Neural cell (in vitro differentiated cells): ENCODE results near the gene OR6V1. TPM values are rescaled to one million over a fixed set of nuclear protein-coding genes. Genes with fewer than 3 reads are reported as not detected.

ENCODE experiments used
- H2AFZ ChIP-seq: fragments of 200-600, 300-800 bp; sonication (generic), shearing (Covaris generic); 2 replicates; pipeline ENCODE4 v1.6.0; 2014; ENCODE audit warnings: low read depth, mild to moderate bottlenecking, antibody characterized with exemption, low read length, moderate library complexity
- H3F3A ChIP-seq: fragments of 200-600 bp; shearing (Covaris generic); 2 replicates; pipeline ENCODE4 v1.6.1; 2016; ENCODE audit warnings: mild to moderate bottlenecking, moderate library complexity, mixed read lengths, antibody characterized with exemption, low read length; ENCODE audit not compliant: insufficient read depth, poor library complexity, severe bottlenecking
- H3K27ac ChIP-seq: fragments of 200-600, 300-800 bp; sonication (generic), shearing (Covaris generic); 2 replicates; pipeline ENCODE4 v1.5.1; 2014; ENCODE audit warnings: mild to moderate bottlenecking, low read length, moderate library complexity
- H3K27me3 ChIP-seq: fragments of 300-800, 200-600 bp; sonication (generic), shearing (Covaris generic); 2 replicates; pipeline ENCODE4 v1.6.0; 2014; ENCODE audit warnings: mild to moderate bottlenecking, low read depth, low read length, moderate library complexity; ENCODE audit not compliant: insufficient read depth
- H3K36me3 ChIP-seq: fragments of 300-800, 200-600 bp; sonication (generic), shearing (Covaris generic); 2 replicates; pipeline ENCODE4 v1.5.1; 2014; ENCODE audit warnings: mild to moderate bottlenecking, antibody characterized with exemption, low read length, moderate library complexity; ENCODE audit not compliant: insufficient read depth
- H3K4me2 ChIP-seq: fragments of 300-800, 200-600 bp; sonication (generic), shearing (Covaris generic); 2 replicates; pipeline ENCODE4 v1.6.0; 2014; ENCODE audit warnings: mild to moderate bottlenecking, low read length
- H3K4me3 ChIP-seq: fragments of 300-800, 200-600 bp; sonication (generic), shearing (Covaris generic); 2 replicates; pipeline ENCODE4 v1.5.1; 2014; ENCODE audit warnings: mild to moderate bottlenecking, low read length, moderate library complexity
- H3K79me2 ChIP-seq: fragments of 200-600 bp; shearing (Covaris generic); replicated peaks from 2 replicates; pipeline ENCODE4 v1.6.0; 2014; ENCODE audit warnings: mild to moderate bottlenecking, low read length, moderate library complexity; ENCODE audit not compliant: insufficient read depth
- H3K9ac ChIP-seq: fragments of 300-800, 200-600 bp; sonication (generic), shearing (Covaris generic); 2 replicates; pipeline ENCODE4 v1.6.1; 2016; ENCODE audit warnings: mild to moderate bottlenecking, low read length, mixed read lengths
- H3K9me2 ChIP-seq: fragments of 200-600 bp; shearing (Covaris generic); 2 replicates; pipeline ENCODE4 v1.6.1; 2016; ENCODE audit warnings: mild to moderate bottlenecking, low read length, mixed read lengths; ENCODE audit not compliant: insufficient read depth
- H3K9me3 ChIP-seq: fragments of 200-600, 300-800 bp; sonication (generic), shearing (Covaris generic); 2 replicates; pipeline ENCODE4 v1.6.1; 2016; ENCODE audit warnings: mild to moderate bottlenecking, mixed run types, low read length, moderate library complexity, mixed read lengths
- H4K20me1 ChIP-seq: fragments of 200-600 bp; shearing (Covaris generic); 2 replicates; pipeline ENCODE4 v1.6.1; 2016; ENCODE audit warnings: mild to moderate bottlenecking, mixed run types; ENCODE audit not compliant: insufficient read depth
- EP300 ChIP-seq: fragments of 450-650 bp; conservative IDR thresholded peaks from 2 replicates; pipeline ENCODE4 v1.6.1; 2014; ENCODE audit warnings: antibody characterized with exemption, mild to moderate bottlenecking, moderate library complexity; ENCODE audit not compliant: poor library complexity, severe bottlenecking
- EZH2 ChIP-seq: fragments of 200-600, 300-800 bp; shearing (Covaris generic), sonication (generic); IDR thresholded peaks from 2 replicates; pipeline ENCODE4 v1.6.1; 2014; ENCODE audit warnings: antibody characterized with exemption, low read length, borderline replicate concordance, mild to moderate bottlenecking; ENCODE audit not compliant: insufficient read depth, poor library complexity, severe bottlenecking
- MXI1 ChIP-seq: fragments of 450-650 bp; conservative IDR thresholded peaks from 2 replicates; pipeline ENCODE4 v1.6.1; 2014; ENCODE audit warnings: antibody characterized with exemption, mild to moderate bottlenecking; ENCODE audit not compliant: poor library complexity, severe bottlenecking
- POLR2AphosphoS5 ChIP-seq: IDR thresholded peaks from 2 replicates; pipeline ENCODE4 v1.6.1; 2012
- RAD21 ChIP-seq: fragments of 450-650 bp; conservative IDR thresholded peaks from 2 replicates; pipeline ENCODE4 v1.6.1; 2014; ENCODE audit warnings: antibody characterized with exemption, mild to moderate bottlenecking, moderate library complexity
- SMC3 ChIP-seq: fragments of 450-650 bp; conservative IDR thresholded peaks from 2 replicates; pipeline ENCODE4 v1.6.1; 2014; ENCODE audit warnings: antibody characterized with exemption, mild to moderate bottlenecking, moderate library complexity; ENCODE audit not compliant: poor library complexity
- TAF1 ChIP-seq: IDR thresholded peaks from 2 replicates; pipeline ENCODE4 v1.6.1; 2012; ENCODE audit warnings: low read depth
- polyA plus RNA-seq: library from polyadenylated mRNA; depleted of rRNA; stranded (reverse); fragments of >200 nt; gene quantifications from 2 replicates; pipeline ENCODE4 v1.2.3, GENCODE V29; 2014
- TF ChIP-seq, protein P1 (sequence below): fragments of 450-650 bp; IDR thresholded peaks from 2 replicates; pipeline ENCODE4 v1.5.1; 2014; ENCODE audit warnings: antibody characterized with exemption, mild to moderate bottlenecking, moderate library complexity; ENCODE audit not compliant: poor library complexity, severe bottlenecking
- TF ChIP-seq, protein P2 (sequence below): IDR thresholded peaks from 2 replicates; pipeline ENCODE4 v1.6.1; 2012; ENCODE audit warnings: borderline replicate concordance

OR6V1 gene
- polyA plus RNA-seq, 1 donor from 2014 or later, result not detected

DNA sequence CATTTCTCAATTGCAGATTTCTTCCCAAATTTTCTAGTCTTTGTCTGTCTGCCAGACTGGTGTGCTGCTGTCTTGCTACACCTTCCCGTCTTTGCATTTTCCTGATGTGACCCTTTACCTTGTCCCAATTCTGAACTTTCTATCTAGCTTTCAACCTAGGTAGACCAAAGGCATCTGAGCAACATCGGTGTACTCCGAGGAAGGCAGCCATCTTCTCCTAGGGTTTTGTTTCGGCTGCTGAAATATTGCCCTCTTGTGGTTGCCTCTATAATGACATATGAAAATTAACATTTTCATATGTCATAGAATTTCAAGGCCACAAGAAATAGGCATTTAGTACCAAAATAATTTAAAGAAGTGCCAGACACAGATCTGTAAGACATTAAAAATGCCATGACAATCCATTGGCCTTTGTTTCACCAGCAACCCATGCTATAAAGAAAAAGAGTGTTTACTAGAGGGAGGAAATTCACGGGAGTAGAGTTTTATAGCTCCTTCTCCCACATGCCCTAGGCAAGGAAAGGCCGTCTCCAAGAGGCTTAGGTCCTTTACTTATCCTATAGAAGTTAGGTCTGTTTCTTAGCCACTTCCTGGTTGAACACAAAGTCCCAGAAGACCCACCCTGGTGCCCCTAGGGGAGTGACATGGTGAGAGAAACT is 48.6 kb upstream of the OR6V1 start:
- H3K36me3 ChIP-seq, result no peaks in the 10 kb centered on the region
- no peak overlapping the region for H3K9ac ChIP-seq
- H3K9me2 ChIP-seq, result no peaks in the 10 kb centered on the region
- no peak overlapping the region for H2AFZ ChIP-seq
- no peak overlapping the region for H3K27ac ChIP-seq
- no peaks in the 10 kb centered on the region for H3K27me3 ChIP-seq
- H3K9me3 ChIP-seq, result no peaks in the 10 kb centered on the region
- H3K4me3 ChIP-seq, result no peak overlapping the region
- no peaks in the 10 kb centered on the region for H4K20me1 ChIP-seq
- H3K4me2 ChIP-seq, result no peak overlapping the region
- TF ChIP-seq, protein P1, sequence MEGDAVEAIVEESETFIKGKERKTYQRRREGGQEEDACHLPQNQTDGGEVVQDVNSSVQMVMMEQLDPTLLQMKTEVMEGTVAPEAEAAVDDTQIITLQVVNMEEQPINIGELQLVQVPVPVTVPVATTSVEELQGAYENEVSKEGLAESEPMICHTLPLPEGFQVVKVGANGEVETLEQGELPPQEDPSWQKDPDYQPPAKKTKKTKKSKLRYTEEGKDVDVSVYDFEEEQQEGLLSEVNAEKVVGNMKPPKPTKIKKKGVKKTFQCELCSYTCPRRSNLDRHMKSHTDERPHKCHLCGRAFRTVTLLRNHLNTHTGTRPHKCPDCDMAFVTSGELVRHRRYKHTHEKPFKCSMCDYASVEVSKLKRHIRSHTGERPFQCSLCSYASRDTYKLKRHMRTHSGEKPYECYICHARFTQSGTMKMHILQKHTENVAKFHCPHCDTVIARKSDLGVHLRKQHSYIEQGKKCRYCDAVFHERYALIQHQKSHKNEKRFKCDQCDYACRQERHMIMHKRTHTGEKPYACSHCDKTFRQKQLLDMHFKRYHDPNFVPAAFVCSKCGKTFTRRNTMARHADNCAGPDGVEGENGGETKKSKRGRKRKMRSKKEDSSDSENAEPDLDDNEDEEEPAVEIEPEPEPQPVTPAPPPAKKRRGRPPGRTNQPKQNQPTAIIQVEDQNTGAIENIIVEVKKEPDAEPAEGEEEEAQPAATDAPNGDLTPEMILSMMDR, result peak; percentile 73
- TF ChIP-seq SMC3, result peak; percentile 73
- no peak for TF ChIP-seq POLR2AphosphoS5
- TF ChIP-seq TAF1, result no peak
- TF ChIP-seq EZH2, result no peak
- no peak for TF ChIP-seq EP300
- no peak for TF ChIP-seq MXI1
- peak; percentile 67 for TF ChIP-seq RAD21
- TF ChIP-seq, protein P2, sequence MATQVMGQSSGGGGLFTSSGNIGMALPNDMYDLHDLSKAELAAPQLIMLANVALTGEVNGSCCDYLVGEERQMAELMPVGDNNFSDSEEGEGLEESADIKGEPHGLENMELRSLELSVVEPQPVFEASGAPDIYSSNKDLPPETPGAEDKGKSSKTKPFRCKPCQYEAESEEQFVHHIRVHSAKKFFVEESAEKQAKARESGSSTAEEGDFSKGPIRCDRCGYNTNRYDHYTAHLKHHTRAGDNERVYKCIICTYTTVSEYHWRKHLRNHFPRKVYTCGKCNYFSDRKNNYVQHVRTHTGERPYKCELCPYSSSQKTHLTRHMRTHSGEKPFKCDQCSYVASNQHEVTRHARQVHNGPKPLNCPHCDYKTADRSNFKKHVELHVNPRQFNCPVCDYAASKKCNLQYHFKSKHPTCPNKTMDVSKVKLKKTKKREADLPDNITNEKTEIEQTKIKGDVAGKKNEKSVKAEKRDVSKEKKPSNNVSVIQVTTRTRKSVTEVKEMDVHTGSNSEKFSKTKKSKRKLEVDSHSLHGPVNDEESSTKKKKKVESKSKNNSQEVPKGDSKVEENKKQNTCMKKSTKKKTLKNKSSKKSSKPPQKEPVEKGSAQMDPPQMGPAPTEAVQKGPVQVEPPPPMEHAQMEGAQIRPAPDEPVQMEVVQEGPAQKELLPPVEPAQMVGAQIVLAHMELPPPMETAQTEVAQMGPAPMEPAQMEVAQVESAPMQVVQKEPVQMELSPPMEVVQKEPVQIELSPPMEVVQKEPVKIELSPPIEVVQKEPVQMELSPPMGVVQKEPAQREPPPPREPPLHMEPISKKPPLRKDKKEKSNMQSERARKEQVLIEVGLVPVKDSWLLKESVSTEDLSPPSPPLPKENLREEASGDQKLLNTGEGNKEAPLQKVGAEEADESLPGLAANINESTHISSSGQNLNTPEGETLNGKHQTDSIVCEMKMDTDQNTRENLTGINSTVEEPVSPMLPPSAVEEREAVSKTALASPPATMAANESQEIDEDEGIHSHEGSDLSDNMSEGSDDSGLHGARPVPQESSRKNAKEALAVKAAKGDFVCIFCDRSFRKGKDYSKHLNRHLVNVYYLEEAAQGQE, result no peak
- H3F3A ChIP-seq, result no peaks in the 10 kb centered on the region
- no peaks in the 10 kb centered on the region for H3K79me2 ChIP-seq

DNA sequence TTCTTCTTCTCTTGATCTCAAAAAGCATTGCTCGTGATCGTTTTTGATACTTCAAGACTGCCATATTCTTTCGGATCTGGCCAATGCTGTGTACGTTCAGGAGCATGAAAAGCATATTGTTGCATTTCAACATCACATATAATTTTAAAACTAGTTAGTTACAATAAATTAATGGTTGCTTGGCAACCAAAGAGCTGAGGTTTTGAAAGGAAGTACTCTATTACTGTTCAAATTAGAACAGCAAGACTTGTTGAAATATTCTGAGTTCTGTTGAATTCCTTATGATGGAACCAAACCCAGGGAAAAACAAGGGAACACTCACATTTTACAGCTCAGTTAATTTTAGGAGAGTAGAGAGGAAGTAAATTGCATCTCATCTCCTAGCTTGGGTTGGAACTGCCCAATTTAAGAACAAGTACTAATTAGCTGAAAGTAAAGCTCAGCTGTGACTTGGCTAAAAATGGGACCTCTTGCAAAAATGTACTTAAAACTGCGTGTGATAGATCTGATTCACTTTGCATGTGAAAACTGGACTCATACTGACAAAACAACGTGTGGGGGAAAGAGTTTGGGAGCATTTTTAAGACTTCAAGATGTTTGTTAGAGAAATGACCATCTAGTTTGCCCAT is 46.4 kb upstream of the OR6V1 start:
- no peak overlapping the region for H3K4me2 ChIP-seq
- H3K9me2 ChIP-seq, result no peaks in the 10 kb centered on the region
- H3F3A ChIP-seq, result no peaks in the 10 kb centered on the region

More for the DNA sequence above, 46.4 kb upstream of the OR6V1 start:
- Histone ChIP-seq H4K20me1 (no peaks in the 10 kb centered on the region), H3K27me3 (no peaks in the 10 kb centered on the region), H3K9ac (no peak overlapping the region), H2AFZ (no peak overlapping the region), H3K9me3 (no peaks in the 10 kb centered on the region), H3K36me3 (no peaks in the 10 kb centered on the region), H3K27ac (no peak overlapping the region), H3K4me3 (no peak overlapping the region), H3K79me2 (no peaks in the 10 kb centered on the region)
- TF ChIP-seq POLR2AphosphoS5 (no peak), EZH2 (no peak)
- TF ChIP-seq, protein P2, result no peak
